GM12865 (cell line): Measurements from ENCODE around the gene VIPR2.

Source experiments
- DNase-seq: peaks from one replicate; pipeline ENCODE4 v3.0.0; 2010; ENCODE audit warnings: low read depth
- H3K4me3 ChIP-seq: 2 replicates; pipeline ENCODE4 v1.5.1; 2011; ENCODE audit warnings: mild to moderate bottlenecking, low read depth, low read length, control low read depth
- TF ChIP-seq, protein P1 (sequence below): IDR thresholded peaks from 2 replicates; pipeline ENCODE4 v1.5.1; 2011; ENCODE audit warnings: low read length, control low read depth, low read depth, inconsistent platforms; ENCODE audit not compliant: insufficient read depth; ENCODE audit errors: missing control alignments

The VIPR2 gene

DNA sequence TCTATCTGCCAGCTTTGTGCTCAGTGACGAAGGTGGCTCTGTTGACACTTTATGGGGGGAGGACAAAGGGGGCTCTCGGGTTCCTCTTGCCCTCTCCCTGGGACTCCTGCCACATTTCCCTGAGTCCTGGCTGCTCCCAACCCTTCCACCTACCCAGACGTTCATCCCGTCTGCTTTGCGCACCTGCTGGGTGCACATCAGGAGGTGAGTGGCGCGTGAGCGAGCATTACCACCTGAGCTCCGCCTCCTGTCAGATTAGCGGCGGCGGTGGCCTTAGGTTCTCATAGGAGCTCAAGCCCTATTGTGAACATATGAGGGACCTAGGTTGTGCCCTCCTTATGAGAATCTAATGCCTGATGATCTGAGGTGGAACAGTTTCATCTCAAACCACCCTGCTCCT is 151.1 kb downstream of the VIPR2 start:
- TF ChIP-seq, protein P1, sequence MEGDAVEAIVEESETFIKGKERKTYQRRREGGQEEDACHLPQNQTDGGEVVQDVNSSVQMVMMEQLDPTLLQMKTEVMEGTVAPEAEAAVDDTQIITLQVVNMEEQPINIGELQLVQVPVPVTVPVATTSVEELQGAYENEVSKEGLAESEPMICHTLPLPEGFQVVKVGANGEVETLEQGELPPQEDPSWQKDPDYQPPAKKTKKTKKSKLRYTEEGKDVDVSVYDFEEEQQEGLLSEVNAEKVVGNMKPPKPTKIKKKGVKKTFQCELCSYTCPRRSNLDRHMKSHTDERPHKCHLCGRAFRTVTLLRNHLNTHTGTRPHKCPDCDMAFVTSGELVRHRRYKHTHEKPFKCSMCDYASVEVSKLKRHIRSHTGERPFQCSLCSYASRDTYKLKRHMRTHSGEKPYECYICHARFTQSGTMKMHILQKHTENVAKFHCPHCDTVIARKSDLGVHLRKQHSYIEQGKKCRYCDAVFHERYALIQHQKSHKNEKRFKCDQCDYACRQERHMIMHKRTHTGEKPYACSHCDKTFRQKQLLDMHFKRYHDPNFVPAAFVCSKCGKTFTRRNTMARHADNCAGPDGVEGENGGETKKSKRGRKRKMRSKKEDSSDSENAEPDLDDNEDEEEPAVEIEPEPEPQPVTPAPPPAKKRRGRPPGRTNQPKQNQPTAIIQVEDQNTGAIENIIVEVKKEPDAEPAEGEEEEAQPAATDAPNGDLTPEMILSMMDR: no peak
- DNase-seq: no peak
- no peak overlapping the region for H3K4me3 ChIP-seq

DNA sequence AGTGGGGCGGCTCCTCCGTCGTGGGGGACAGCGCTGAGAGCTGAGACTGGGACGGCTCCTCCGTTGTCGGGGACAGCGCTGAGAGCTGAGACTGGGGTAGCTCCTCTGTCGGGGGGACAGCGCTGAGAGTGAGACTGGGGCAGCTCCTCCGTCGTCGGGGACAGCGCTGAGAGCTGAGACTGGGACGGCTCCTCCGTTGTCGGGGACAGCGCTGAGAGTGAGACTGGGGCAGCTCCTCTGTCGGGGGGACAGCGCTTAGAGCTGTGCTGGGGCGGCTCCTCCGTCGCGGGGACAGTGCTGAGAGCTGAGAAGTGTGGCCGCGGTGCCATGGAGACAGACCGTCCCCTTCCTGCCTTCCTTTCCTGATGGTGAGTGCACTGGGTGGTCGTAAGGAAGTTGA is 151.9 kb downstream of the VIPR2 start:
- no peak overlapping the region for H3K4me3 ChIP-seq
- no peak for DNase-seq
- TF ChIP-seq, protein P1: no peak

DNA sequence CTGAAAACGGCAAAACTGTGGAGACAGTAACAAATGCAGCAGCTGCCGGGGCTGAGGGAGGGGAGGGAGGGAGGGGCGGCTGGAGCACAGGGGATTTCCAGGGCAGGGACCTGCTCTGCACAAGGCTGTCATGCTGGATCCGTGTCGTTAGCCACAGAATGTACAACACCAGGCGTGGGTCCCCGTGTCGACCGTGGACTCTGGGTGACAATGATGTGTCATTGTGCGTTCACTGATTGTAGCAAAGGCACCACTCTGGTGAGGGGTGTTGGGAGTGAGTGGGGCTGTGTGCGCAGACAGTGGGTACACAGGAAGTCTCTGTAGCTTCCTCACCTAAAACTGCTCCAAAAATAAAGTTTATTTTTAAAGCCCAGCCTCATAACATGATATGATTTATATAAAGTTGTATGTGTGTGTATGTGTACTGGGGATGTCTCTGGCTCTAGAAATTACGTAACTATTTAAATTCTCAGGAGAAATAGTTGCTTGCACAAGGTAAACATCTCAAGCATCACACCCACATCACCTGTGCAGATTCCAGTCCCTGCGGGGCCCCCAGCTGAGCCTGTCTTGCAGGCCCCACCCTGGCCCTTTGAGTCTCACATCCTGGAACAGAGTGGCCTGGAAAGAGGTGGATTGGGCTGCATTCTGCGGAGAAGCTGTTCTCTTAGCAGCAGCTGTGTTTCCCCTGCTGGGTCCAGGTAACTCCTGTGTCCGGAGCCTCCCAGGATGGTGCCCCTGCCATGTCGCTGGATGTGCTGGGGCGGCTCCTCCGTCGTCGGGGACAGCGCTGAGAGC is 152.6 kb downstream of the VIPR2 start:
- DNase-seq: no peak

DNA sequence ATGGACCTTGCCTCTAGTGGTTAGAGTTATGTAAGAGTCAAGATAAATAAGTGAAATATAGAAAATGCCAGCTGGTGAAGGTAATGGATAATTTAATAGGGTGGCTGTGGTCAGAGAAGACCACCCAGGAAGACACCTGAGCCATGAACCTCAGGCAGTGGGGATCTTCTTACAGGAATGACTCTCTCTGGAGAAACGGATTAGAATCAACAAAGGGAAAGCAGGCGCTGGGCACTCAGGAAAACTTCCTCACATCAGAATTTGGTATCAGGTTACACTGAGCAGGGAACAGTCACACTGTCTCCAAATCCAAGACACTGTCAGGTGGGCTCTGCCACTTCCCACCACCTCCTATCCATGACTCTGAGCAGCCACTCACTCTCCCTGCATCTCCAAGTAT is 155.7 kb downstream of the VIPR2 start:
- TF ChIP-seq, protein P1: no peak

More for the DNA sequence above, 152.6 kb downstream of the VIPR2 start:
- H3K4me3 ChIP-seq: no peak overlapping the region
- TF ChIP-seq, protein P1: no peak

DNA sequence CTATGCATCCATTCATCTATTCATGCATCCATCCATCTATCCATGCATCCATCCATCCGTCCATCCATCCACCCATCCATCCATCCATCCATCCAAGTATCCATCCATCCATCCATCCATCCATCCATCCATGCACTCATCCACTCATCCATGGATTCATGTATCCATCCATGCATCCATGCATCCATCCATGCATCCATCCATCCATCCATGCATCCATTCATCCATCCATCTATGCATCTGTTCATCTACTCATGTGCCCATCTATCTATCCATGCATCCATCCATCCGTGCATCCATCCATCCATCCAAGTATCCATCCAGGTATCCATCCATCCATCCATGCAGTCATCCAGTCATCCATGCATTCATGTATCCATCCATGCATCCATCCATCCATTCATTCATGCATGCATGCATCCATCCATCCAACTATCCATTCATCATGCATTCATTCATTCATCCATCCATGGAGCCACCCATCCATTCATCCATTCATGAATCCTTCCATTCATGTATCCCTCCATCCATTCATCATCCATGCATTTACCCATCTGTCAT is 156.3 kb downstream of the VIPR2 start:
- no peak for DNase-seq
- H3K4me3 ChIP-seq: no peak overlapping the region
- TF ChIP-seq, protein P1: no peak

More for the DNA sequence above, 155.7 kb downstream of the VIPR2 start:
- H3K4me3 ChIP-seq: no peak overlapping the region
- no peak for DNase-seq

DNA sequence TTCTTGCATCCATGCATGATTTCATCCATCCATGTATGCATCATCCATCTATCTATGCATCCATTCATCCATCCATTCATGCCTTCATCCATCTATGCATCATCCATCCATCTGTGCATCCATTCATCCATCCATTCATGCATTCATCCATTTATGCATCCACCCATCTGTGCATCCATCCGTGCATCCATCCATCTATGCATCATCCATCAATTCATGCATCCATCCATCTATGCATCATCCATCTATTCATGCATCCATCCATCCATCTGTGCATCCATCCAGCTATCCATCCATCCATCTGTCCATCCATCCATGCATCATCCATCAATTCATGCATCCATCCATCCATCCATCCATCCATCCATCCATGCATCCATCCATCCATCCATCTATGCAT is 157.0 kb downstream of the VIPR2 start:
- DNase-seq: no peak
- TF ChIP-seq, protein P1: no peak
- H3K4me3 ChIP-seq: no peak overlapping the region
